ENCODE measurements around the gene CFD.
"Not testable (repeated sequence)": the region's sequence is repeated elsewhere in the genome, so short reads cannot be mapped to it uniquely, and the experiment has no call there.

The CFD gene

DNA sequence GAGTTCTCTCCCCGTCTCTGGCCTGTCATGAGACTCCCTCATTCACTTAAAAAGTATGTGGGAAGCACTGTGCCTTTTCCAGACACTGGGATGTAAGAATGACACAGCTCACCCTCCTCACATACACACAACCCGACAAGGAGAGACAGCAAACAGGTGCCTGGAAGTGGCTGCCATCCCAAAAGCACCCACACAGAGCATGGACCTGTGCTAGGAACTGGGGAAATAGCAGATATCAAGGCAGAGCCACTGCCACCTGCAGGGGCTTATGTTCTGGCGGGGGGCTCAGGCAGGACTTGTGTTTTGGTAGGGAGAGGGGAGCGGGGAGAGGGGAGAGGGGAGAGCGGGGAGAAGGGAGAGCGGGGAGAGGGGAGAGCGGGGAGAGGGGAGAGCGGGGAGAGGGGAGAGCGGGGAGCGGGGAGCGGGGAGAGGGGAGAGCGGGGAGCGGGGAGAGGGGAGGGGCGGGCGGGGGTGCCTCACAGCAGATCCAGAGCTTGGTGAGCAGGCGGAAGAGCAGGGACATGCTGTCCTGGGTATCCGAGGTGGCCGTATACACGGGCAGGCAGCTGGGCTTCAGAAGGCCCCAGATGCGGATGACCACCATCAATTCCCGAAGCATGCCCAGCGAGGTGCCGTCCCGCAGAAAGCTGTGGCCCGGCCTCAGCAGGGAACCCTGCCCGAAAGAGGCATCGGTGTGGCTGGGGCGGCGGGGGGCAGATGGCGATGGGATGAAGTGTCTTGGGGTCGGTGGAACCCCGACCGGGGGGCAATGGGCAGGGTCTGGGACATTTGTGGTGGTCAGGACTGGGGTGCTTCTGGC lies 12.2 kb downstream of the CFD start:
- Histone ChIP-seq H3K9me3 (ENCODE audit: control insufficient read depth, low read length) (no peaks in the 10 kb centered on the region), H3K27me3 (ENCODE audit: control insufficient read depth, insufficient read depth, low read length) (no peaks in the 10 kb centered on the region), H3K4me3 (ENCODE audit: low read length) (no peak overlapping the region), H3K9ac (ENCODE audit: low read length) (no peak overlapping the region), H3K4me1 (ENCODE audit: control insufficient read depth, insufficient read depth, low read length) (peaks cover 18% of the 10 kb centered on the region), H3K36me3 (ENCODE audit: control insufficient read depth, insufficient read depth, low read length) (no peaks in the 10 kb centered on the region)

DNA sequence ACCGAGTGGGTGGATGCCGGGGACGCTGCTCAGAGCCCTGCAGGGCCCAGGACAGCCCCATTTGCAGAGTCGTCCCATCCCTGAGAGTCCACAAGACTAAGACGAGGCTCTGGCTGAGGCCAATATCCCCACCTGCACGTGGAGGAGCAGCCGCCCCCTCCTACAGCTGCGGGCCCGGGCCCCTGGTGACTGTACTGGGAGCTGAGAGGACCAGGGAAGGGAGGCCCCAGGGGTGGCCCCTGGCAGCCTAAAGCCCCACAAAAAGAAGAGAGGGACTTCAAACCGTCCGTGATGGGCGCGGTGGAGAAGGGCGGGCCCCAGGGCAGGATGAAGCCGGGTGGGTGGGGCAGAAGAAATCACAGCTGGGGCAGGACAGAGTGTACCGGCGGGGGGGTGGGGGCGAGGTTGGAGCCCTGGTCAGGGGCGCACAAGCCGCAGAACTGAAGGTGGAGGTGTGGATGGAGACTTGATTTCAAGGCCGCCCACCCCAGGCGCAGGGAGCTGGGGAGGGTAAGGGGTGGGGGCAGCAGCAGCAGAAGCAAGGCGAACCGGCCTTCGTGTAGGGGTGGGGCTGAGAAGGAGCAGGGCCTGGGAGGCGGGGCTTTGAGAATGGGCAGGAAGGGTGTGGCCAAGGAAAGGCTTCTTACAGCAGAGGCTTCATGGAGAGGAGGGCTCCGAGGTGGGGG lies 12.9 kb downstream of the CFD start:
- Histone ChIP-seq H3K27me3 (ENCODE audit: control insufficient read depth, insufficient read depth, low read length) (no peaks in the 10 kb centered on the region), H3K9me3 (ENCODE audit: control insufficient read depth, low read length) (no peaks in the 10 kb centered on the region), H3K36me3 (ENCODE audit: control insufficient read depth, insufficient read depth, low read length) (no peaks in the 10 kb centered on the region), H3K4me1 (ENCODE audit: control insufficient read depth, insufficient read depth, low read length) (peaks cover 18% of the 10 kb centered on the region), H3K4me3 (ENCODE audit: low read length) (no peak overlapping the region), H3K9ac (ENCODE audit: low read length) (no peak overlapping the region)

DNA sequence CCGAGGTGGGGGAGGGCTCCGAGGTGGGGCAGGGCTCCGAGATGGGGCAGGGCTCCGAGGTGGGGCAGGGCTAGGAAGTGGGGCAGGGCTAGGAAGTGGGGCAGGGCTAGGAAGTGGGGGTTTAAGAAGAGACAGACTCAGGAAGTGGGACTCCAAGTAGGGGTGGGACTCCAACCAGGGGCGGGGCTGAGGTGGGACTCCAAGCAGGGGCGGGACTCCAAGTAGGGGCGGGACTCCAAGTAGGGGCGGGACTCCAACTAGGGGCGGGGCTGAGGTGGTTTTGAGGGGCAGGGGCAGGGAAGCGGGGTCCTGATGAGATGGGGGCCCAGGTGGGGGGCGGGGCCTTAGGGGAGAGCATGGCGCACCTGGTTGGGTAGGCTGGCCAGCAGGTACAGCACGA lies 13.6 kb downstream of the CFD start:
- Histone ChIP-seq H3K27me3 (ENCODE audit: control insufficient read depth, insufficient read depth, low read length) (no peaks in the 10 kb centered on the region), H3K9ac (ENCODE audit: low read length) (no peak overlapping the region), H3K4me3 (ENCODE audit: low read length) (no peak overlapping the region), H3K4me1 (ENCODE audit: control insufficient read depth, insufficient read depth, low read length) (peaks cover 18% of the 10 kb centered on the region), H3K36me3 (ENCODE audit: control insufficient read depth, insufficient read depth, low read length) (no peaks in the 10 kb centered on the region), H3K9me3 (ENCODE audit: control insufficient read depth, low read length) (no peaks in the 10 kb centered on the region)

DNA sequence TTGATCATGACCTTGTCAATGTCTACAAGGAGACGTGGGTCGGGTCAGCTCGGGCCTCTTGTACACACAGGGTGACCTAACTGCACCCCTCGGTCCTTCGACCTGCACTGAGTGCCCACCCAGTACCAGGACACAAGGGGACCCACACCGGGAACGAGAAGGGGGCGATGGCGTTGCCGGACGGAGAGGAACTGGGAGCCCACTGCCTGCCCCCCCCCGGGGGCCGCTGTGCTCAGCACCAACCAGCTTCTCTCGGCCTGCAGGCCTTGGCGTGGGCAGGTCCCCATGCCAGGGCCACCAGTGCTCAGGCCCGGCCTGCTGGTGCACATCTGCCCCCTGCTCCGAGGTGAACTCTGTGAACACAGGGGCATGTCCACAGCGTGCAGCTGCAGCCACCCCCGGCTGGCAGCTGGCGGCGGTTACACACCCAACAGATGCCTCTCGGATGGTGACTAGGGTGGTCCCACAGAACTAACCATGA lies 14.1 kb downstream of the CFD start:
- no peak overlapping the region for H3K4me3 ChIP-seq (ENCODE audit: low read length)
- H3K9me3 ChIP-seq (ENCODE audit: control insufficient read depth, low read length), result no peaks in the 10 kb centered on the region
- peaks cover 18% of the 10 kb centered on the region for H3K4me1 ChIP-seq (ENCODE audit: control insufficient read depth, insufficient read depth, low read length)
- H3K9ac ChIP-seq (ENCODE audit: low read length), result no peak overlapping the region
- no peaks in the 10 kb centered on the region for H3K36me3 ChIP-seq (ENCODE audit: control insufficient read depth, insufficient read depth, low read length)
- no peaks in the 10 kb centered on the region for H3K27me3 ChIP-seq (ENCODE audit: control insufficient read depth, insufficient read depth, low read length)

DNA sequence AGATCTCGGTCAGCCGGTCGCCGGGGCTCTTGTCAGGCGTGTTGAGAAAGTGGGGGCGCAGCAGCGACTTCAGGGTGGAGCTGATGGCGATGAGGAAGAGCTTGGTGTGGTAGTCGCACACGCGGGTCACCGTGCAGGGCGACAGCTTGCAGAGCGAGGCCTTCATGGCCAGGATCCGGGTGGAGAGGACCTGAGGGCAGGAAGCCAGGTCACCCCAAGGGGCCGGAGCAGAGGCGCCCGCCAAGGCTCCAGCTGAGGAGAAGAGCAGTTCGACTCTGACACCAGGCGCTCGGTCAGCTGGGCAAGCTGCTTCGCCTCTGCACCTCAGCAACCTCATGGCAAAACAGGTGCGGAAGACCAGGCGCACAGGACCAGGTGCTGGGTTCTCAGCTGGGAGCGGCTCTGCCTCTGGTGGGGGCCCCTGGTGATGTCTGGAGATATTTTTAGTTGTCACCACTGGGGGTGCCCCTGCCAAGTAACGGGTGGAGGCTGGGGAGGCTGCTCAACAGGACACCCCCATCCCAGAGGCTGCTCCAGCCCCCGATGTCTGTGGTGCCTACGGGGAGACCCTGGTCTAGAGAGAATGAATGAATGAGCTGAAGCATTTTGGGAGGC lies 15.9 kb downstream of the CFD start:
- Histone ChIP-seq H3K4me1 (ENCODE audit: control insufficient read depth, insufficient read depth, low read length) (peaks cover 9% of the 10 kb centered on the region), H3K4me3 (ENCODE audit: low read length) (no peak overlapping the region), H3K9me3 (ENCODE audit: control insufficient read depth, low read length) (no peaks in the 10 kb centered on the region), H3K27me3 (ENCODE audit: control insufficient read depth, insufficient read depth, low read length) (no peaks in the 10 kb centered on the region), H3K9ac (ENCODE audit: low read length) (no peak overlapping the region), H3K36me3 (ENCODE audit: control insufficient read depth, insufficient read depth, low read length) (no peaks in the 10 kb centered on the region)

DNA sequence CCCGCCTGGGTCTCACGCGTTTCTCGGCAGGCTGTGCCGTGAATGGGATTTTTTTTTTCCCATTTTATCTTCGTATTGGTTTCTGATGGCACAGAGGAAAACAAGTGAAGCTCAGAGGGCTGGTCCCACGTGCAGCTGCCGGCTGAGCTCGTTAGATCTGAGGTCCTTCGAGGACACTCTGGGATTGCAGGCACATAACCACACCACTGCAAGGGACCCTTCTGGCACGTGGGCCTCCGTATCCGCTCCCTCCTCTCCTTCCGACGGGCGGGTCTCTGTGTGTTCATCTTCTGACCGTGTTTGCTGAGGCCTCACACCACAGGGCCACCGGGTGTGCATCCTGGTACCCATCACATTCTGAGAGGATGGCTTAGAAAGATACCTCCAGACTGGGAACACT lies 16.6 kb downstream of the CFD start:
- Histone ChIP-seq H3K36me3 (ENCODE audit: control insufficient read depth, insufficient read depth, low read length) (peaks cover 3% of the 10 kb centered on the region), H3K4me3 (ENCODE audit: low read length) (no peak overlapping the region), H3K4me1 (ENCODE audit: control insufficient read depth, insufficient read depth, low read length) (peaks cover 9% of the 10 kb centered on the region), H3K9ac (ENCODE audit: low read length) (no peak overlapping the region), H3K9me3 (ENCODE audit: control insufficient read depth, low read length) (no peaks in the 10 kb centered on the region), H3K27me3 (ENCODE audit: control insufficient read depth, insufficient read depth, low read length) (no peaks in the 10 kb centered on the region)

DNA sequence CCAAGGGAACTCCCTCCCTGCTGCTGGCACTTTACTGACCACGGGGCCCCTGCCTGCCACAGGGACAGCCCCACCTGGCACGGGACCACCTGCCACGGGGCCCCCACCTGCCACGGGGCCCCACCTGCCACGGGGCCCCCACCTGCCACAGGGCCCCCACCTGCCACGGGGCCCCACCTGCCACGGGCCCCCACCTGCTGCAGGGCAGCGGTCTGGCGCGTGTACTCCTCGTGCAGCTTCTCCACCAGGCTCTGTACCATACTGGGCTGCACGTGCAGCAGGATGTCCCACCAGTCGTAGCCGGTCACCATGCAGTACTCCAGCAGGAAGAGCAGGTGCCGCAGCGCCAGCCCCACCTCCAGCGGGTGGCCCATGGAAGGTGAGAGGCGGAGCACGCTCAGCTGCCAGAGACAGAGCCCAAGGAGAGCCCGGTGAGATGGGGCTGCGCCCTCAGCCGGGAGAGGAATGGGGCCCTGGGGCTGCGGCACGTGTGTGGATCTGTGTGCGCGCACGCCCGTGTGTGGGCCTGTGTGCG lies 17.4 kb downstream of the CFD start:
- Histone ChIP-seq H3K27me3 (ENCODE audit: control insufficient read depth, insufficient read depth, low read length) (no peaks in the 10 kb centered on the region), H3K9ac (ENCODE audit: low read length) (no peak overlapping the region), H3K4me1 (ENCODE audit: control insufficient read depth, insufficient read depth, low read length) (peaks cover 8% of the 10 kb centered on the region), H3K4me3 (ENCODE audit: low read length) (no peak overlapping the region), H3K9me3 (ENCODE audit: control insufficient read depth, low read length) (no peaks in the 10 kb centered on the region), H3K36me3 (ENCODE audit: control insufficient read depth, insufficient read depth, low read length) (peaks cover 9% of the 10 kb centered on the region)

DNA sequence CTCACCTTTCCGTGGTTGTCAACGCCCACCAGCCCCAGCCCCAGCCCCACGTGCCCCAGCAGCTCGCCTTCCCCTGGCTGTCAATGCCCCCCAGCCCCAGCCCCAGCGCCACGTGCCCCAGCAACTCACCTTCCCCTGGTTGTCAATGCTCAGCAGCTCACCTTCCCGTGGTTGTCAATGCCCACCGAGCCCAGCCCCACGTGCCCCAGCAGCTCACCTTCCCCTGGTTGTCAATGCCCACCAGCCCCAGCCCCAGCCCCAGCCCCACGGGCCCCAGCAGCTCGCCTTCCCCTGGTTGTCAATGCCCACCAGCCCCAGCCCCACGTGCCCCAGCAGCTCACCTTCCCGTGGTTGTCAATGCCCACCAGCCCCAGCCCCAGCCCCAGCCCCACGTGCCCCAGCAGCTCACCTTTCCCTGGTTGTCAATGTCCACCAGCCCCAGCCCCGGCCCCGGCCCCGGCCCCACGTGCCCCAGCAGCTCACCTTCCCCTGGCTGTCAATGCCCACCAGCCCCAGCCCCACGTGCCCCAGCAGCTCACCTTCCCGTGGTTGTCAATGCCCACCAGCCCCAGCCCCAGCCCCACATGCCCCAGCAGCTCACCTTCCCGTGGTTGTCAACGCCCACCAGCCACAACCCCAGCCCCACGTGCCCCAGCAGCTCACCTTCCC lies 18.7 kb downstream of the CFD start:
- H3K4me3 ChIP-seq (ENCODE audit: low read length); H3K4me1 ChIP-seq (ENCODE audit: control insufficient read depth, insufficient read depth, low read length); H3K9ac ChIP-seq (ENCODE audit: low read length); H3K27me3 ChIP-seq (ENCODE audit: control insufficient read depth, insufficient read depth, low read length); H3K9me3 ChIP-seq (ENCODE audit: control insufficient read depth, low read length): not testable (repeated sequence)
- H3K36me3 ChIP-seq (ENCODE audit: control insufficient read depth, insufficient read depth, low read length), result peaks cover 17% of the 10 kb centered on the region

DNA sequence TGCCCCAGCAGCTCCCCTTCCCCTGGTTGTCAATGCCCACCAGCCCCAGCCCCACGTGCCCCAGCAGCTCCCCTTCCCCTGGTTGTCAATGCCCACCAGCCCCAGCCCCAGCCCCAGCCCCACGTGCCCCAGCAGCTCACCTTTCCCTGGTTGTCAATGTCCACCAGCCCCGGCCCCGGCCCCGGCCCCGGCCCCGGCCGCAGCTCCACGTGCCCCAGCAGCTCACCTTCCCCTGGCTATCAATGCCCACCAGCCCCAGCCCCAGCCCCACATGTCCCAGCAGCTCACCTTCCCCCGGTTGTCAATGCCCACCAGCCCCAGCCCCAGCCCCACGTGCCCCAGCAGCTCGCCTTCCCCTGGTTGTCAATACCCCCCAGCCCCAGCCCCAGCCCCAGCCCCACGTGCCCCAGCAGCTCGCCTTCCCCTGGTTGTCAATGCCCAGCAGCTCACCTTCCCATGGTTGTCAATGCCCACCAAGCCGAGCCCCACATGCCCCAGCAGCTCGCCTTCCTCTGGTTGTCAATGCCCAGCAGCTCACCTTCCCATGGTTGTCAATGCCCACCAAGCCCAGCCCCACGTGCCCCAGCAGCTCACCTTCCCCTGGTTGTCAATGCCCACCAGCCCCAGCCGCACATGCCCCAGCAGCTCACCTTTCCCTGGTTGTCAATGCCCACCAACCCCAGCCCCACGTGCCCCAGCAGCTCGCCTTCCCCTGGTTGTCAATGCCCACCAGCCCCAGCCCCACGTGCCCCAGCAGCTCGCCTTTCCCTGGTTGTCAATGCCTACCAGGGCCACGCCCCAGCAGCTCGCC lies 19.5 kb downstream of the CFD start:
- not testable (repeated sequence) for H3K27me3 ChIP-seq (ENCODE audit: control insufficient read depth, insufficient read depth, low read length); H3K9ac ChIP-seq (ENCODE audit: low read length); H3K4me1 ChIP-seq (ENCODE audit: control insufficient read depth, insufficient read depth, low read length); H3K9me3 ChIP-seq (ENCODE audit: control insufficient read depth, low read length); H3K4me3 ChIP-seq (ENCODE audit: low read length)
- peaks cover 17% of the 10 kb centered on the region for H3K36me3 ChIP-seq (ENCODE audit: control insufficient read depth, insufficient read depth, low read length)

DNA sequence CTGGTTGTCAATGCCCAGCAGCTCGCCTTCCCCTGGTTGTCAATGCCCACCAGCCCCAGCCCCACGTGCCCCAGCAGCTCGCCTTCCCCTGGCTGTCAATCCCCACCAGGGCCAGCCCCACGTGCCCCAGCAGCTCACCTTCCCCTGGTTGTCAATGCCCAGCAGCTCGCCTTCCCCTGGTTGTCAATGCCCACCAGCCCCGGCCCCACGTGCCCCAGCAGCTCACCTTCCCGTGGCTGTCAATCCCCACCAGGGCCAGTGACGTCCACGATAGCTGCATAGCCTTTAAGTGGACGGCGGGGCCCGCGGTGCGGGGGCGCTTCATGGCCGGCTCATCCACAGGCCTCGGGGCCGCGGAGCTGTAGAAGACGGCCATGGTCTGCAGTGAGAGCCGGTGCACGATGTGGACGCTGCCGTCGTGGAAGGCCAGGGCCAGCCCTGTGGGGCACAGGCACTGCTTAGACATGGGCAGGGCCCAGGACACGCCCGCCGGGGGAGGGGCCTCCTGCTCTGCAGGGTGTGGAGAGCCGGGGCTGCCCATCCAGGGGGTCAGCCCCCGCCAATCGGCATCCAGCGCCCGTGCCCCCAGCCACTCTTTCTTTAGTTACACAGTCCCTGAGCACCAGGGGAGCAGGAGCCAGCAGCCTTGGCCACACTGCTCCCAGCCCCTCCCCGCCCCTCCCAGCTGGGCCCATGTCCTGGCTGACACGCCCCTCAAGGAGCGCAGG lies 20.4 kb downstream of the CFD start:
- Histone ChIP-seq H3K4me3 (ENCODE audit: low read length) (no peak overlapping the region), H3K27me3 (ENCODE audit: control insufficient read depth, insufficient read depth, low read length) (no peaks in the 10 kb centered on the region), H3K4me1 (ENCODE audit: control insufficient read depth, insufficient read depth, low read length) (no peaks in the 10 kb centered on the region), H3K9me3 (ENCODE audit: control insufficient read depth, low read length) (no peaks in the 10 kb centered on the region), H3K9ac (ENCODE audit: low read length) (no peak overlapping the region), H3K36me3 (ENCODE audit: control insufficient read depth, insufficient read depth, low read length) (peaks cover 21% of the 10 kb centered on the region)

Measured in mucosa of stomach (tissue), 1 donor.